H9 (cell line): ENCODE measurements around the gene SYCE3. TPM values are rescaled to one million over a fixed set of nuclear protein-coding genes. Genes with fewer than 3 reads are reported as not detected.

Experiments used
- DNase-seq: peaks from one replicate; pipeline ENCODE4 v3.0.0-alpha.2; 2017
- H2AFZ ChIP-seq: one replicate; pipeline ENCODE4 v1.6.1; 2013; ENCODE audit warnings: mild to moderate bottlenecking, low read length, control low read depth, moderate library complexity
- H2AK5ac ChIP-seq: 2 replicates; pipeline ENCODE4 v1.6.1; 2013; ENCODE audit warnings: low read length, control low read depth, mixed read lengths; ENCODE audit not compliant: insufficient read length
- H2BK120ac ChIP-seq: one replicate; pipeline ENCODE4 v1.6.1; 2013; ENCODE audit warnings: low read depth, mild to moderate bottlenecking, low read length, control low read depth, inconsistent platforms; ENCODE audit not compliant: poor library complexity, severe bottlenecking
- H2BK12ac ChIP-seq: 2 replicates; pipeline ENCODE4 v1.6.1; 2013; ENCODE audit warnings: low read length, control low read depth, mixed read lengths, low read depth; ENCODE audit not compliant: insufficient read length
- H2BK15ac ChIP-seq: 2 replicates; pipeline ENCODE4 v1.6.1; 2013; ENCODE audit warnings: low read depth, low read length, control low read depth
- H2BK20ac ChIP-seq: one replicate; pipeline ENCODE4 v1.6.1; 2013; ENCODE audit warnings: low read depth, mild to moderate bottlenecking, low read length, control low read depth, inconsistent platforms; ENCODE audit not compliant: poor library complexity, severe bottlenecking
- H2BK5ac ChIP-seq: 2 replicates; pipeline ENCODE4 v1.6.1; 2013; ENCODE audit warnings: low read length, control low read depth, mixed read lengths; ENCODE audit not compliant: insufficient read length
- H3K14ac ChIP-seq: 2 replicates; pipeline ENCODE4 v1.6.1; 2013; ENCODE audit warnings: low read length, control low read depth; ENCODE audit not compliant: insufficient read depth
- H3K18ac ChIP-seq: 2 replicates; pipeline ENCODE4 v1.6.1; 2013; ENCODE audit warnings: low read depth, mild to moderate bottlenecking, mixed read lengths, low read length, control low read depth; ENCODE audit not compliant: insufficient read length
- H3K23ac ChIP-seq: 2 replicates; pipeline ENCODE4 v1.6.1; 2013; ENCODE audit warnings: low read length, control low read depth, mixed read lengths, low read depth; ENCODE audit not compliant: insufficient read length
- H3K23me2 ChIP-seq: 2 replicates; pipeline ENCODE4 v1.6.1; 2013; ENCODE audit warnings: low read depth, mild to moderate bottlenecking, mixed read lengths, low read length, control low read depth; ENCODE audit not compliant: insufficient read length, poor library complexity, severe bottlenecking
- H3K27ac ChIP-seq: 2 replicates; pipeline ENCODE4 v1.5.1; 2013; ENCODE audit warnings: low read length, control low read depth, mixed read lengths, low read depth; ENCODE audit not compliant: insufficient read length
- H3K27me3 ChIP-seq: 2 replicates; pipeline ENCODE4 v1.6.1; 2013; ENCODE audit warnings: low read length, control low read depth, inconsistent platforms; ENCODE audit not compliant: insufficient read depth
- H3K4ac ChIP-seq: 2 replicates; pipeline ENCODE4 v1.6.1; 2013; ENCODE audit warnings: low read depth, mild to moderate bottlenecking, control low read depth, inconsistent platforms, low read length, moderate library complexity
- H3K4me1 ChIP-seq: 2 replicates; pipeline ENCODE4 v1.6.1; 2013; ENCODE audit warnings: low read length, control low read depth, inconsistent platforms; ENCODE audit not compliant: insufficient read depth
- H3K4me2 ChIP-seq: 2 replicates; pipeline ENCODE4 v1.6.1; 2013; ENCODE audit warnings: low read length, control low read depth, mixed read lengths; ENCODE audit not compliant: insufficient read length, insufficient read depth
- H3K56ac ChIP-seq: 2 replicates; pipeline ENCODE4 v1.6.1; 2013; ENCODE audit warnings: low read depth, mild to moderate bottlenecking, mixed read lengths, low read length, control low read depth; ENCODE audit not compliant: insufficient read length
- H3K79me1 ChIP-seq: 2 replicates; pipeline ENCODE4 v1.6.1; 2013; ENCODE audit warnings: low read depth, mild to moderate bottlenecking, moderate library complexity, low read length, control low read depth, inconsistent platforms; ENCODE audit not compliant: insufficient read depth, poor library complexity, severe bottlenecking
- H3K79me2 ChIP-seq: 2 replicates; pipeline ENCODE4 v1.6.1; 2013; ENCODE audit warnings: low read length, control low read depth, inconsistent platforms; ENCODE audit not compliant: insufficient read depth
- H3K9ac ChIP-seq: 2 replicates; pipeline ENCODE4 v1.6.1; 2013; ENCODE audit warnings: low read length, control low read depth, mixed read lengths; ENCODE audit not compliant: insufficient read length; ENCODE audit errors: extremely low read depth
- H3K9me3 ChIP-seq: one replicate; pipeline ENCODE4 v1.6.1; 2013; ENCODE audit warnings: low read depth, low read length, inconsistent platforms; ENCODE audit not compliant: control insufficient read depth
- H3T11ph ChIP-seq: one replicate; pipeline ENCODE4 v1.6.1; 2013; ENCODE audit warnings: mild to moderate bottlenecking, low read length, control low read depth, inconsistent platforms
- H4K20me1 ChIP-seq: one replicate; pipeline ENCODE4 v1.6.1; 2013; ENCODE audit not compliant: control insufficient read depth, insufficient read length, insufficient read depth
- H4K5ac ChIP-seq: 2 replicates; pipeline ENCODE4 v1.6.1; 2013; ENCODE audit warnings: low read depth, mild to moderate bottlenecking, mixed read lengths, low read length, control low read depth; ENCODE audit not compliant: insufficient read length
- H4K8ac ChIP-seq: replicated peaks from 2 replicates; pipeline ENCODE4 v1.6.1; 2013; ENCODE audit warnings: low read length, control low read depth, mixed read lengths, low read depth; ENCODE audit not compliant: insufficient read length
- H4K91ac ChIP-seq: 2 replicates; pipeline ENCODE4 v1.6.1; 2013; ENCODE audit warnings: low read depth, mild to moderate bottlenecking, moderate library complexity, mixed read lengths, low read length, control low read depth; ENCODE audit not compliant: insufficient read length
- H3K27ac Mint-ChIP-seq, 3 experiments: 2 replicates in 2 of 3; 3 replicates in 1 of 3; pipeline ENCODE4 v1.8.0; 2020 to 2021; ENCODE audit warnings: mixed read lengths in 3 of 3, mild to moderate bottlenecking in 1 of 3, moderate library complexity in 1 of 3
- H3K27me3 Mint-ChIP-seq: 2 replicates; pipeline ENCODE4 v1.8.0; 2021; ENCODE audit warnings: low read depth, mild to moderate bottlenecking, moderate library complexity, mixed read lengths
- H3K36me3 Mint-ChIP-seq, 3 experiments: 2 replicates in 2 of 3; 3 replicates in 1 of 3; pipeline ENCODE4 v1.8.0; 2020 to 2021; ENCODE audit warnings: low read depth in 3 of 3, mixed read lengths in 3 of 3; ENCODE audit not compliant: insufficient read depth in 1 of 3
- H3K4me1 Mint-ChIP-seq, 2 experiments: 2 replicates each; pipeline ENCODE4 v1.8.0; 2020; ENCODE audit warnings: mixed read lengths in 2 of 2
- H3K4me3 Mint-ChIP-seq, 2 experiments: 2 replicates in 1 of 2; 3 replicates in 1 of 2; pipeline ENCODE4 v1.8.0; 2020 to 2021; ENCODE audit warnings: mild to moderate bottlenecking in 2 of 2, mixed read lengths in 2 of 2, moderate library complexity in 1 of 2
- H3K9me3 Mint-ChIP-seq, 2 experiments: 2 replicates in 1 of 2; 3 replicates in 1 of 2; pipeline ENCODE4 v1.8.0; 2020; ENCODE audit warnings: mild to moderate bottlenecking in 2 of 2, mixed read lengths in 2 of 2, moderate library complexity in 1 of 2
- WGBS: extraction: QIAGEN DNeasy Blood & Tissue Kit; methylation state at CpG from one replicate; pipeline ENCODE4 v1.1.7; 2013; ENCODE audit warnings: missing lambda C conversion rate, low lambda C conversion rate, mixed read lengths; ENCODE audit not compliant: insufficient read length; ENCODE audit errors: extremely low coverage; 5-methylcytosine and 5-hydroxymethylcytosine counted together
- total RNA-seq: library from RNA; stranded (reverse); gene quantifications from 2 replicates; pipeline ENCODE4 v1.2.1, GENCODE V29; 2021
- TF ChIP-seq, protein P1 (sequence below): fragments of 200-600 bp; sonication (generic); conservative IDR thresholded peaks from 3 replicates; pipeline ENCODE4 v1.8.0; 2021; ENCODE audit warnings: antibody characterized with exemption, mild to moderate bottlenecking

The SYCE3 gene
- total RNA-seq, 1 experiment from 2014 or later: 0.85 TPM

DNA sequence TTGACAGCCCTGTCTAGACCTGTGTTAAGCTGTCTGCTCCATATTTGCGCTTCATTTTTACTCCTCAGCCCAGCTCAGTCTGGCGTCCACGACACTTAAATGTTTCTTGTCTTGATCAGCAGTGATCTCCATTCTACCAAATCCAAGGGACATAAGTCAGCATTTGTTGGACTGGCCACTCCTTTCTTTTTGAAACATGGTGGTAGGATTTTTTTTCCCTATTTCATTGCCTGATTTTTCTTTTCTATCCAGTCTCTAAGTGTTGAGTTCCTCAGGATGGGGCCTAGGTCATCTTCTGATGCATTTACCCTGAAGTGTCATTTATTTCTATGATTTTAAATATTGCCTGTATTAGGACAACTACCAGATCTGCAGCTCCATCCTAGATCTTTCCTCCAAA, 53.8 kb downstream of the SYCE3 start:
- Histone ChIP-seq H3K23me2 (peaks cover 12% of the 10 kb centered on the region), H2BK120ac (no peak overlapping the region), H3K27me3 (no peaks in the 10 kb centered on the region), H2AK5ac (no peak overlapping the region), H4K91ac (no peak overlapping the region), H3K9ac (peak overlapping the region; percentile 99), H3K79me2 (peaks cover 11% of the 10 kb centered on the region; the same call in 1 of the 2 replicates), H3K4me1 (no peaks in the 10 kb centered on the region), H2BK20ac (no peak overlapping the region), H3K9me3 (no peaks in the 10 kb centered on the region), H2BK5ac (no peak overlapping the region), H2BK12ac (no peak overlapping the region), H4K20me1 (no peaks in the 10 kb centered on the region), H3K79me1 (peaks cover 11% of the 10 kb centered on the region), H3T11ph (no peak overlapping the region), H3K18ac (no peak overlapping the region), H3K56ac (no peak overlapping the region), H2AFZ (no peak overlapping the region), H3K4me2 (peak overlapping the region; percentile 97), H3K23ac (no peak overlapping the region), H4K5ac (no peak overlapping the region), H2BK15ac (no peak overlapping the region), H3K27ac (no peak overlapping the region), H4K8ac (no peak overlapping the region), H3K4ac (no peak overlapping the region), H3K14ac (no peak overlapping the region)
- Mint-ChIP-seq H3K27me3 (no peaks in the 10 kb centered on the region), H3K4me3 (peak overlapping the region; percentile 91), H3K4me1 (peaks cover 10 to 14% of the 10 kb centered on the region in 2 experiments), H3K9me3 (no peaks in the 10 kb centered on the region), H3K27ac (peak overlapping the region in 2 of 3 experiments; percentile 35 to 67; a peak in 3 of 7 replicates), H3K36me3 (peaks cover 0 to 6% (median 0%) of the 10 kb centered on the region in 3 experiments; a peak in 1 of 7 replicates)
- WGBS: no CpG with 5 or more reads among the region's 3 CpGs
- TF ChIP-seq, protein P1, sequence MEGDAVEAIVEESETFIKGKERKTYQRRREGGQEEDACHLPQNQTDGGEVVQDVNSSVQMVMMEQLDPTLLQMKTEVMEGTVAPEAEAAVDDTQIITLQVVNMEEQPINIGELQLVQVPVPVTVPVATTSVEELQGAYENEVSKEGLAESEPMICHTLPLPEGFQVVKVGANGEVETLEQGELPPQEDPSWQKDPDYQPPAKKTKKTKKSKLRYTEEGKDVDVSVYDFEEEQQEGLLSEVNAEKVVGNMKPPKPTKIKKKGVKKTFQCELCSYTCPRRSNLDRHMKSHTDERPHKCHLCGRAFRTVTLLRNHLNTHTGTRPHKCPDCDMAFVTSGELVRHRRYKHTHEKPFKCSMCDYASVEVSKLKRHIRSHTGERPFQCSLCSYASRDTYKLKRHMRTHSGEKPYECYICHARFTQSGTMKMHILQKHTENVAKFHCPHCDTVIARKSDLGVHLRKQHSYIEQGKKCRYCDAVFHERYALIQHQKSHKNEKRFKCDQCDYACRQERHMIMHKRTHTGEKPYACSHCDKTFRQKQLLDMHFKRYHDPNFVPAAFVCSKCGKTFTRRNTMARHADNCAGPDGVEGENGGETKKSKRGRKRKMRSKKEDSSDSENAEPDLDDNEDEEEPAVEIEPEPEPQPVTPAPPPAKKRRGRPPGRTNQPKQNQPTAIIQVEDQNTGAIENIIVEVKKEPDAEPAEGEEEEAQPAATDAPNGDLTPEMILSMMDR: no peak
- DNase-seq: no peak
